HG03520 (cell line): ENCODE measurements around the gene COL13A1.

Source experiments
- ATAC-seq: cut with Tn5 transposase; IDR thresholded peaks from one replicate; pipeline ENCODE4 v1.9.1; 2021; ENCODE audit warnings: mild to moderate bottlenecking, moderate library complexity; ENCODE audit not compliant: unreplicated experiment

Gene COL13A1

GRCh38 chr10:69883310-69884023 is 81.8 kb downstream of the COL13A1 start:
- ATAC-seq = no peak

- no peak for ATAC-seq
These were observed 82.3 kb downstream of the COL13A1 start for GRCh38 chr10:69884024-69884367.

DNA sequence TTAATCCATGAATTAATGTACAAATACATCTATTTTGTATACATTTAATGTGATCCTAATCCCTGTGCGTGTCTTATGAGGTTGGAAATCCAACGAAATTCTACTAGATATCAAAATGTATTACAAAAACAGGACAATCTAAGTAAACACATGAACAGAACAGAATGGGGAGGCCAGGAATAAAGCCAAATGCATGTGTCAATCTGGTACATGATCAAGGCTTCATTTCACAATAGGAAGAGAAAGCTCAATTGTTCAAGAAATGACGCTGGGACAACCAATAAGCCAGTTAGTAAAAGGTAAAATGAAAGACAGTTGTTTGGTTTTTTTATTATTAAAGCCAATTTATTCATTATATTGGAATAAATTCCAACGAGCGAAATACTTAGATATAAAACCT is 83.0 kb downstream of the COL13A1 start:
- ATAC-seq = no peak

DNA sequence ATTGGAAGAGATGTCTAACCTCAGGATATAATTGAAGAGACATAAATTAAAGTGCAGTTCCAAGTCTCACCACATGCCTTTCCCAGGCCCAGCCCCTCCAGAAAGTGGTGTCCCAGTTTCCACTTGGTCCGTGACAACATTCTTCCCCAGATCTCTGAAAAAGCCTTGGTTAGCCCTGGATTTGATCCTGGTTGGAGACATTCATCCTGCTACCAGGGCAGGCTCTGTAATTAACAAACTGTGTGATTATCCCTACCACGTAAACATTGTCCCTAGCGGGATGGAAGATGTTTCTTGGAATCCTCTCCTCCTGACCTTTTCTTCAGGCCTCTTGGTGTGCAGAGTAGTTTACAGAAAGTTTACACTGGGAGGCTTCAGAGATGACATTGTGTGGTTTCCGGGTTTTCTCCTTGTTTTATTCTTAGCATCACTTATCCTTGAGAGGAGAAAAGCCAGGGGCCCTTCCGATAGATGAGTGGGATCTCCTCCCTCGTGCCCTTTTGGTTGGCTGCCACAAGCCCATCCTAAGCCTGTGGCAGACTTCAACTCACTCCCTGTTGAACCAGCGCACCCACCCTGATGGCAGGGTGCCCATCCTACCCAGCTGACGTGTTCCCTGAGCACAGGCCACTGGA is 83.8 kb downstream of the COL13A1 start:
- no peak for ATAC-seq

DNA sequence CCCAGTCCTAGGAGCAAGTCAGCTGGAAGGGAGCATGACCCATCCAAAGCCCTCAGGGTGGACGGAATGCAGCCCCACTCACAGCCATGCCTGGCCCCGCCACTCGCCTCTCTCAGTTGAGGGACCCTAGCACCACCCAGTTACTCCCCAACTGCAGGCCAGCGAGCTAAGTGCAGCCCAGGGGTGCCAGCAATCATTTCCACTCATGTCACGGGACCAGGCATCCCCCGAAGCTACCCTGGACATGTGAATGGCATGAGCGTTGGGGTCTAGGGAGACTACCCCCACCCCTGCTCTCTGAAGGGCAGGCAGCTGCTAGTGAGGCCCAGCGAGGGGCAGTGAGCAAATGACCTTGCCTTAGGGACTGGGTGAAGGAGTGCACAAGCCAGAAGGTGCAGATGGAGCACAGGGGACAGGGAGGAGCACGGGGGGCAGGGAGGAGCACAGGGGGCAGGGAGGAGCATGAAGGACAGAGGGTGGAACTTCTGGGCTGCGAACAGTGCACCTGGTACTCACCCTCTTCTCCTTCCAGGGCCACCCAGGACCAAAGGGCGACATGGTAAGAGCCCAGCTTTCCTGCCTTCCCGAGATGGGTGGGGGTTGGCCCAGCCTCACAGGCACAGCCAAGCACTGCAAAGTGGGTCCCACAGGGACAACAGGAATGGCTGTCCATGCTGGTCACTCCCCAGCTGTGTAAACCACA is 87.3 kb downstream of the COL13A1 start:
- ATAC-seq = no peak

GRCh38 chr10:69890065-69890847 is 88.5 kb downstream of the COL13A1 start:
- ATAC-seq = no peak

DNA sequence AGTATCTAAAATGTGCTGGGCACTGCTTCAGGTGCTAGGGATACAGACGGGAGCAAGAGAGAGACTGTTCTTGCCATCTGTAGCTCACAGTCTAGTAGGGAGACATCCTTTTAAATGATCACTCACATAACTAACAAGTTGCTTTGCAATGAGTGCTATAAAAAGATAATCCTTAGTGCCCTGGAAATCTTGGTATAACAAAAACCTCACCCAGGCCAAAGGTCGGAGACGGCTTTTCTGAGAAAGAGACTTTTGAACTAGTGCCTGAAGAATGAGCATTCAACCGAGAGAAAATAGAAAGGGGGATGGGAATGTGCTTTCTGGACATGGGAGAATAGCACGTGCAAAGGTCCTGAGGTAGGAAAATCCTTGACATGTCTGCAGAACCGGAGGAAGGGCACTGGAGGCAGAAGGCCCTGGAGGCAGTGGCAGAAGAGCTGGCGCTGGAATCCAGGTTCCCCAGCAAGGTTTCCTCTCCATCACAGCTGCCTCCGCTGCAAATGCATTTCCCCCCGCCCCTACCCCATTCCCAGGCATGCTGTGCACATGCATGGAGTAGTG is 89.4 kb downstream of the COL13A1 start:
- ATAC-seq = no peak

GRCh38 chr10:69892406-69892805 is 90.7 kb downstream of the COL13A1 start:
- ATAC-seq = no peak

- ATAC-seq = no peak
These were observed 91.1 kb downstream of the COL13A1 start for GRCh38 chr10:69892816-69893215.

DNA sequence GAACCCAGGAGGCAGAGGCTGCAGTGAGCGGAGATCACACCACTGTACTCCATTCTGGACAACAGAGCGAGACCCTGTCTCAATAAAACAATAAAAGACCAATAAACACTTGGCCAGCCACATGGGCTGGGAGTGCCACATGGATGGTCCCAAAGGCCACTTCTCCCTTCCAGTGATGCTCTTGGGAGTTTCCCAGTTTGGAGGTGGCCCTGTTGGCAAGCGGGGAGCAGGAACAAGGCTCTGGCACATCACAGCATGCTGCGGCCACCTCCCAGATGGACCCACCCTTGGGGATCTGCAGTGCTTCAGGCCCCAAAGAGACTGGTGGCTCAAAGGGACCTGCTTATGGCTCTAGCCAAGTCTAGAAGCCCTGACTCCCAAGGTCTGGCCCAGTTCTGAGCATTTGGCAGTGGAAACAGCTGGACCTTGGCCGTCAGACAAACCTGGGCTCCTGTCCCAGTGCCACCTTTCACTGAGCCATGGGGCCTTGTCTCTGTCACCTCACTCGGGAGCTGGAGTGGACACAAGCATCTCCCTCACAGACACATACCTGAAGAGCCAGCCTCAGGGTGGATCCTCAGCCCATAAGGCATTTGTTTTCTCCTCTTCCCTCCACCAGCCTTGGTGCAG is 91.7 kb downstream of the COL13A1 start:
- ATAC-seq = no peak

- ATAC-seq = no peak
These were observed 92.5 kb downstream of the COL13A1 start for GRCh38 chr10:69894156-69894555.

- no peak for ATAC-seq
These were observed 94.1 kb downstream of the COL13A1 start for GRCh38 chr10:69895759-69896158.

DNA sequence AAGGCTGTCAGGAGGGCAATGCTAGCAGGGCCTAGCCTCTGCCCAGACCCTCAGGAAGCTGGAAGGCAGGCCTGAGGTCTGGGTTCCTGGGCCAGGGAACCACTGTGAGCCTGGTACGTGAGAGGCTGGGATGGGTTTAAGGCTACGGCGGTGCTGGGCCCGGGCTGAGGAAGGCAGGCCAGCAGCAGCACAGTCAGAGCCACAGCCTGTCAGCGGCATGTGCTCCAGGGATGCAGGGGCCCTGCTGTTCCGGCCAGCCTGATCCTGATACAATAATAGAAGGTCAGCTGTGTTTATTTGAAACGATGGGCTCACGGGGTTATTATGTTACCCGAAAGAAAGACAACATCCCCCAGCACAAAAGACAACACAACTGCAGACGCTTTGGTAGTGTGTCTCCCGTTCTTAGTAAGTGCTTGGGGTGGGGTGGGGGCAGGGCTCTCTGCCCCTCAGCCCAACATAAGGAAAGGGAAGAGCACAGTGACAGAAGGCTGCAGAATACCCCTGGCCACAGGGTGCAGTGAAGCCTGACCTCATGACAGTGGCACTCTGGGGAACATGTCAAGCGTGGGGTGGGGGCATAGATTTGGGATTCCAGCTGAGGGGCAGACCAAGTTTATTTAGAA is 95.0 kb downstream of the COL13A1 start:
- no peak for ATAC-seq

DNA sequence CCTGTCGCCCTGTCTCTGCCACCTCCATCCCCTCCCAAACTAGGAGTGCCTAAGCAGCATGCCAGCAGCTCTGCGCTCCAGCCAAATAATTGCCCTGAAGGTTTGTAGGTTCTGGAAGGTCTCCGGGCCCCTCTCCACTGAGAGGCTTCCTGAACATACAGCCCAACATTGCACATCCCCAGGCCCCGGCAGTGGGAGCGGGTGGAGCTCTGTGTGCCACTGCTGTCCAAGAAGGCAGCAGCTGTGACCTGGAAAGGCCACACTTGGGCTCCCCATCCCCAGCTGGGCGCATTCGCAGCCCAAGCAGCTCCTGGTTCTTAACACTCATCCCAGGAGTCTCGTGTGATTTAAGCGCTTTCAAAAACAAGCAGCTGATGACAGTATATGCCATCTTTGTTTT is 95.7 kb downstream of the COL13A1 start:
- no peak for ATAC-seq

GRCh38 chr10:69897999-69898398 is 96.3 kb downstream of the COL13A1 start:
- no peak for ATAC-seq

DNA sequence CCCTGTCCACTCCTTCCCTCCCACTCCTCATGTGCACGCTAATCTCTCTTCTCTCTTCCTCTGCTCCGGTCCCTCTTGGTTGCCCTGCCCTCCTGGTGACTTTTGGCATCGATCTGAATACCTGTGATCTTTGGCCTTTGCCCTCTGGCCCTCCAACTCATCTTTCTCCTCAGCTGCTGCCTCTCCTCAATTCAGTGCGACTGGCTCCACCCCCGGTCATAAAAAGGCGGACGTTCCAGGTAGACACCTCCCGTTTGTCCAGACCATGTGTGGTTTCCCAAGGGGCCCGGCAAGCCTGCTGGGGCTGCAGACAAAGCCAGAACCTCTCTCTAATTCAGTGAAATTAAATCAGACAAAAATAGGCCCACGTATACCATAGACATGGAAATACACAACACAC is 96.8 kb downstream of the COL13A1 start:
- no peak for ATAC-seq

DNA sequence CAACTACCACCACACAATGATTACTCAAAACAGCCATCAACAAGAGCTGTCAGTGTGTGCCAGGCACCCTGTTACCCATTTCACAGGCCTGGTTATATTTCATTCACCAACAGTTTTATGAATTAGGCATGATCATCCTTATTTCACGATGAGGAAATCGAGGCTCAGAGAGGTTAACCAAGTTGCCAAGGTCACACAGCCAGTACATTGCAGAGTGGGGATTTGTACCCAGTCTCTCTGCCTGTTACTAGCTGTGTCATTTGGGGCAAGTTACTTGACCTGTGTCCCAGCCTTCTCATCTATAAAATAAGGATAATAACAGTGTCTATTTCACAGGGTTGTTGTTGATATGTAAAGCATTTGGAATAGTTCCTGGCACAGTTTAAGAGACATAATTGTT is 97.2 kb downstream of the COL13A1 start:
- ATAC-seq = no peak

DNA sequence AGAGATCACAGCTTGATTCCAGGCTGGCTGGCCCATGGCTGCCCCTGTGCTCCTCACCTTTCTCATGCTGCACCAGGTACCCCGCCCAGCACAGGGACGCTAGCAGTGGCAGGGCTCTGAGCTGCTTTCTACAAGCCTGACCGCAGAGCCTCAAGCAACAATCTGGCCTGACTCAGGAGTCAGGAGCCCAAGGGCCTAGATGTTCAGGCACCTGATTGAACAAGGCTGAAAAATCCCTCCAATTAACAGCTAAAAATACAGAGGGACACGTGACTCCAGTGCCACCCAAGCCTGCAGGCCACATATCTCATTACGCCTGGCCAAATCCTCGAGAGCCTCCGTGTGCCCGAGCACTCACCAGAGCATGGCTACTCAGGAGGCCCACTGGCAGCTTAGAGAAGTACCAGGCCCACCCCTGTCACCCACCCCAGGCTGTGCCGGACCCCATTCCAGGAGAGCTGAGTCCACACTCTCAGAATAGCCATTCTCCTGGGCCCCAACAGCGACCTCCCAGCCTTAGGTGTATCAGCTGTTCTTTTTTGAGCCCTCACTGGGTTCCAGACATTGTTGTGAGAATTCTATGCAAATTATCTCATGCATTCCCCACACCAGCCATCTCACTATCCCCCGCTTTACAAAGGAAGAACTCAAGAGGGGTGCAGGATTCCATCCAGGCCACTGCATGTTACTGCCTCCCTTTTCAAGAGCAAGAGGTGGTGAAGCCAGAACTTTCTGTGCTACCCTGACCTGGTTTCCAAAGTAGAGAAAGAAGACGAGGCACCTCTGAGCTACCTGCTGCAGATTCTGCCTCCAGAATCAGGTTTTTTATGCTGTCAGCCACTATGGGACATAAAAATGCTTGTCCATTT is 98.3 kb downstream of the COL13A1 start:
- no peak for ATAC-seq

- ATAC-seq = no peak
These were observed 99.3 kb downstream of the COL13A1 start for GRCh38 chr10:69901022-69901421.
